Mucosa of descending colon (tissue), 3 donors: ENCODE measurements around the gene SNTG2. TPM values are rescaled to one million over a fixed set of nuclear protein-coding genes. Genes with fewer than 3 reads are reported as not detected.

Experiments used
- ATAC-seq: fragments of 200-7000 bp; cut with Tn5 transposase; one replicate; pipeline ENCODE4 v1.9.1; 2020; ENCODE audit warnings: mild to moderate bottlenecking, moderate library complexity
- DNase-seq, 3 donors: peaks; one replicate each; pipeline ENCODE4 v3.0.0-alpha.2; 2020
- H3K36me3 ChIP-seq: fragments of 200-600 bp; one replicate; pipeline ENCODE4 v1.8.0; 2021; ENCODE audit warnings: low read depth, mild to moderate bottlenecking
- H3K4me1 ChIP-seq: fragments of 200-600 bp; one replicate; pipeline ENCODE4 v1.8.0; 2021; ENCODE audit warnings: low read depth, mild to moderate bottlenecking
- H3K4me3 ChIP-seq: fragments of 200-600 bp; one replicate; pipeline ENCODE4 v1.8.0; 2021; ENCODE audit warnings: mild to moderate bottlenecking
- H3K9me3 ChIP-seq: fragments of 200-600 bp; one replicate; pipeline ENCODE4 v1.8.0; 2021; ENCODE audit warnings: mild to moderate bottlenecking
- intact Hi-C, 2 donors: fragments of 100-400 bp; cut with DNase I in 1 of 2; cut with micrococcal nuclease in 1 of 2; formaldehyde crosslinking; loops; one replicate each; pipeline versions ENCODE4 v1.11.0 to v1.11.1; 2022; cut with DNase I, micrococcal nuclease
- total RNA-seq, 3 donors: library from RNA; stranded (reverse); fragmentation: NEBNext Ultra II Directional in 2 of 3; extraction: Animal tissue kit (Norgen Biotek cat#: 25700) in 2 of 3; gene quantifications; one replicate each; pipeline versions ENCODE4 v1.2.1 to v1.2.4, GENCODE V29; 2021 to 2023
- TF ChIP-seq, protein P1 (sequence below): fragments of 200-600 bp; IDR thresholded peaks from one replicate; pipeline ENCODE4 v1.8.0; 2022; ENCODE audit warnings: antibody characterized with exemption, mild to moderate bottlenecking
- donor health status: DM: no; HTN: no; CAD: no; lungs with moderate emphysema.
- donor health status: DM: no; HTN: no; CAD: no.
- donor health status: DM: no; HTN: yes; CAD: no.

SNTG2 gene
- total RNA-seq, 3 donors from 2014 or later: 0.38 to 3.0 (median 2.8) TPM

DNA sequence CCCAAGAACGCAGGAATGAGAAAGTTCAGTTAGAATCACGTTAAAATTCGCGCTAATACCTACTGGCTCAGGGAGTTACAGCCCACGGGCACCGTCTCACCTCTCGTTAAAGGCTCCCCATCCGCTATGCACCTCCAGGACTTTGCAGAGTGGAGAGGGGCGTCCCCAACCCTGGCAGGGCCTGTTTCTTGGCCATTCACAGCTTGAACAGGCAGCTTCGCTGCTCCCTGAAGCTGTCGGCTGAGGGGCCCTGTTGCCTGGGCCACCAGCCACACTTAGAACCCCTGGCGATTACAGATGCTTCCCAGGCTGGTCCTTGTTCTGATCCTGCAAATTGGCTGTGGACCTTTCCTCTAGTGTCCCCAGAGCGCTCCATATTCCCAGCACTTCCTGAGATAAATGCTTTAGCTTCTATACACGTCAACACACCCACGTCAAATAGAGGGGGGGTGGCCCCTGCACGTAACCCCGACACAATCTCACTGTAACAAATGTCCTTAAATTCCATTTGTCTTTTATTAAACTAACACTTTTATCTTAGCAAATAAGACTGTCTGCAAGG lies 16.8 kb upstream of the SNTG2 start:
- intact Hi-C loops: no loop called here
- ATAC-seq: no peak
- H3K36me3 ChIP-seq: no peaks in the 10 kb centered on the region

DNA sequence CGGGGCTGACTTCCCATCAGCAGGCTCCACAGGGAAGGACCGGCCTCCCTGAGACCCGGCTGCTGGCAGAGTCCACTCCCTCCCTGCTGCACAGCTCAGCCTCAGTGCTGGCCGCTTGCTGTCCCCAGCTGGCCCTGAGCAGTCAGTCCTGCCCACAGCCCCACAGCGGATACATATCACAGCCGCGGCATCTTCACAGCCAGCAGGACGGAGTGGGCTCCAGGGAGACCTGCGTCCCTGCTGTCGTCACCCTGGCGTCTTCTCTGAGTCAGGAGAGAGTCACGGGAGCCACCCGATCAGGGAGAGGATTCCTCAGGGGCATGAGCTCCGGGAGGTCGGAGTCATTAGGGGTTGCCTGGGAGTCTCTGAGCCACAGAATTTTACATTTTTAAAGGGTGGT lies 13.1 kb upstream of the SNTG2 start:
- H3K9me3 ChIP-seq: no peaks in the 10 kb centered on the region
- ATAC-seq: no peak
- no peaks in the 10 kb centered on the region for H3K4me1 ChIP-seq
- intact Hi-C loops: no loop called here
- H3K36me3 ChIP-seq: no peaks in the 10 kb centered on the region
- no peak overlapping the region for H3K4me3 ChIP-seq
- TF ChIP-seq, protein P1, sequence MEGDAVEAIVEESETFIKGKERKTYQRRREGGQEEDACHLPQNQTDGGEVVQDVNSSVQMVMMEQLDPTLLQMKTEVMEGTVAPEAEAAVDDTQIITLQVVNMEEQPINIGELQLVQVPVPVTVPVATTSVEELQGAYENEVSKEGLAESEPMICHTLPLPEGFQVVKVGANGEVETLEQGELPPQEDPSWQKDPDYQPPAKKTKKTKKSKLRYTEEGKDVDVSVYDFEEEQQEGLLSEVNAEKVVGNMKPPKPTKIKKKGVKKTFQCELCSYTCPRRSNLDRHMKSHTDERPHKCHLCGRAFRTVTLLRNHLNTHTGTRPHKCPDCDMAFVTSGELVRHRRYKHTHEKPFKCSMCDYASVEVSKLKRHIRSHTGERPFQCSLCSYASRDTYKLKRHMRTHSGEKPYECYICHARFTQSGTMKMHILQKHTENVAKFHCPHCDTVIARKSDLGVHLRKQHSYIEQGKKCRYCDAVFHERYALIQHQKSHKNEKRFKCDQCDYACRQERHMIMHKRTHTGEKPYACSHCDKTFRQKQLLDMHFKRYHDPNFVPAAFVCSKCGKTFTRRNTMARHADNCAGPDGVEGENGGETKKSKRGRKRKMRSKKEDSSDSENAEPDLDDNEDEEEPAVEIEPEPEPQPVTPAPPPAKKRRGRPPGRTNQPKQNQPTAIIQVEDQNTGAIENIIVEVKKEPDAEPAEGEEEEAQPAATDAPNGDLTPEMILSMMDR: no peak
- DNase-seq: no peak

More for the DNA sequence above, 16.8 kb upstream of the SNTG2 start:
- TF ChIP-seq, protein P1: no peak
- DNase-seq: no peak
- H3K4me1 ChIP-seq: peaks cover 17% of the 10 kb centered on the region
- H3K9me3 ChIP-seq: no peaks in the 10 kb centered on the region
- no peak overlapping the region for H3K4me3 ChIP-seq

DNA sequence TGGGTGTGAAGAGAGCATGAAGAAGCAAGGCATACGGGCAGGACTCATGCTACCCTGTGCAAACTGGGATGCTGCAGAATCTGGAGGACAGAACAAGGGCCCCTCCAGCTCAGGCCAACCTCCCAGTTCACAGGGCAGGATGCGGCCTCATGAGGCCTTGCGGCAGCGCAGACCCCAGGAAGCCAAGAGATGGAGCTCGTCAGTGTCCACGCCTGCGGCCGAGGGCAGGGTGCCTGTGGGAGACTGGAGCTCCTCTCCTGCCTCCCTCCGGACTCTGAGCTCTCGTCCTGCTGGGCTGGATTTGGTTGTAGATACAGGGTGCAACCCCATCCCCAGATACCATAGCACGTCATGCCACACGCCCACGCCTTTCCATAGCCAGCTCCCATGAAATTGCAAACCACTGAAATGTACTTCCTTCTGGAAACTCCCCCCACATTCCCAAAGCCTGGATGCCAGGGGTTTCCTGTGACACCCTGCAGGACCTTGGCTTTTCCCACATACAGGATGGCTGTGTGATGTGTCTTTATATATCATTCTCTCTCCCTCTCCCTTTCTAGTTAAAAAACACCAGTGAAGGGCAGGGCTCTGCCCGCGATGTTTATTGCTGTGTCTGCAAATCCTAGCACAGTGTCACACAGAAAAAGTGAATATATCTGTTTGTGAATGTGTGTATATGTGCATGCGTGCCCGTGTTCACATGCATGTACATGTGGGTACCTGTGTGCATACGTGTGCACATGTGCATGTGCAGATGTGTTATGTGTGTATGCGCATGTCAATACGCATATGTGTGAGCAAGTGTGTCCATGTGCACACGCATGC lies 12.3 kb upstream of the SNTG2 start:
- intact Hi-C loops: no loop called here
- TF ChIP-seq, protein P1: no peak
- DNase-seq: no peak
- Histone ChIP-seq H3K9me3 (no peaks in the 10 kb centered on the region), H3K36me3 (no peaks in the 10 kb centered on the region), H3K4me1 (no peaks in the 10 kb centered on the region), H3K4me3 (no peak overlapping the region)
- ATAC-seq: no peak

DNA sequence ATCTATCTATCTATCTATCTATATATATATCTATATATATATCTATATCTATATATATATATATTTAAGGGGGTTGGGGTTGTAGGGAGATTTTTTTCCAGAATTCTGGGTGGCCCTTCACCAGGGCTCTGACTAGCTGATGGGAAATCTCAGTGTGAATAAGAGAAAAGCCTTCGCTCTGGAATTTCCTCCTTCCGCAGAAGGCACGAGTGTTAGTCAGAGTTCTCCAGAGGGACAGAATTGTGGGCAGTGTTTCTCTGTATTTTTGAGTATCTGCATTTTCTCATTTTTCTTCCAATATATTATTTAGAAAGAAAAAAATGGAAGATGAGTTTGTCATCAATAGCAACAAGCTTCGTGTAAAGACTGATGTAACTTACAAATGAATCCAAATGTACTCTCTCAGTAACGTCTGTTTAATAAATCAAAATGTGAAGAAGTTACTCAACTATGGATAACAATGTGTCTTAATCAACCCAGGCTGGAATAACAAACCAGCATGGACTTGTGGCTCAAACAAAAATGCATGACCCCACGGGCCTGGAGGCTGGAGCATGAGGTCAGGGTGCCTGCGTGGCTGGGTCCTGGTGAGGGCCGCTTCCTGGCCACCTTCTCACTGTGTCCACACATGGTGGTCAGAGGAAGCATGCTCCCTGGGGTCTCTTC lies 10.6 kb upstream of the SNTG2 start:
- no peaks in the 10 kb centered on the region for H3K9me3 ChIP-seq
- no peak overlapping the region for H3K4me3 ChIP-seq
- intact Hi-C loops: no loop called here
- TF ChIP-seq, protein P1: no peak
- DNase-seq (no peak), ATAC-seq (no peak)
- no peaks in the 10 kb centered on the region for H3K36me3 ChIP-seq
- no peaks in the 10 kb centered on the region for H3K4me1 ChIP-seq

DNA sequence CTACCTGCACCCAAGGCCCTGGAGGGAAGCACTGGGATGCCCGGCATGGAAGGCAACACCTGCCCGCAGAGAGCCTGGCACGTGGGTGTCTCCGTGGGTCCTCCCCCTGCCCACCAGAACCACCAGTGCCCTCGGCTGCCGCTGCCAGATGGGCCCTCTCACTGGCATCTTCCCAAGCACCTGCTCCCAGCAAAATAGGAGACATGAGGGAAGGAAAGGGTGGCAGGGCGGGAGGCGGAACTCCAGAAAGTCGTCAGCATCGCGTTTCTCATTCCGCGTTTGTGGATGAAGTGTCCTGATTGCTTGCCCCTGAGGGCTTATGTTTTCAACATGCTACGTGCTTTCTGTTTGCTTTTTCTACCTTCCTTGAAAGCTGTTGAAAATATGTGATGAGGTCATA lies 8.8 kb upstream of the SNTG2 start:
- intact Hi-C loops: no loop called here
- ATAC-seq: no peak
- TF ChIP-seq, protein P1: no peak

More for the DNA sequence above, 8.8 kb upstream of the SNTG2 start:
- no peaks in the 10 kb centered on the region for H3K9me3 ChIP-seq
- no peak overlapping the region for H3K4me3 ChIP-seq
- H3K36me3 ChIP-seq: no peaks in the 10 kb centered on the region
- no peak for DNase-seq
- H3K4me1 ChIP-seq: no peaks in the 10 kb centered on the region
